Bronchial epithelial cell (primary cell): ENCODE data around the gene TRPM1. TPM values are rescaled to one million over a fixed set of nuclear protein-coding genes. Genes with fewer than 3 reads are reported as not detected.
A peak's percentile ranks its signal among the peaks of the same experiment; 100 is the strongest.

Experiments
- DNase-seq: peaks from one replicate; pipeline ENCODE4 v3.0.0-alpha.2; 2010; ENCODE audit warnings: low read depth
- FAIRE-seq: peaks from 2 replicates; lab custom pipeline; 2011; peaks lifted over from hg19 to GRCh38; lab: Jason Lieb, UNC
- H3K27me3 ChIP-seq: 2 replicates; pipeline ENCODE4 v1.5.1; 2011; ENCODE audit warnings: low read length; ENCODE audit not compliant: control insufficient read depth, insufficient read depth
- H3K36me3 ChIP-seq: 2 replicates; pipeline ENCODE4 v1.5.1; 2011; ENCODE audit warnings: low read length; ENCODE audit not compliant: control insufficient read depth, insufficient read depth
- H3K4me3 ChIP-seq: 2 replicates; pipeline ENCODE4 v1.5.1; 2011; ENCODE audit warnings: mild to moderate bottlenecking, low read depth, low read length, control low read depth
- CTCF ChIP-seq: IDR thresholded peaks from 2 replicates; pipeline ENCODE4 v1.5.1; 2011; ENCODE audit warnings: mild to moderate bottlenecking, moderate library complexity, low read length, control low read depth, inconsistent platforms; ENCODE audit not compliant: insufficient read depth, severe bottlenecking
- total RNA-seq: library from RNA; depleted of rRNA; stranded (reverse); fragments of >200 nt; gene quantifications from 2 replicates; pipeline ENCODE4 v1.2.1, GENCODE V29; 2014

TRPM1 gene
- total RNA-seq, 1 donor from 2014 or later, result under 0.01 TPM

DNA sequence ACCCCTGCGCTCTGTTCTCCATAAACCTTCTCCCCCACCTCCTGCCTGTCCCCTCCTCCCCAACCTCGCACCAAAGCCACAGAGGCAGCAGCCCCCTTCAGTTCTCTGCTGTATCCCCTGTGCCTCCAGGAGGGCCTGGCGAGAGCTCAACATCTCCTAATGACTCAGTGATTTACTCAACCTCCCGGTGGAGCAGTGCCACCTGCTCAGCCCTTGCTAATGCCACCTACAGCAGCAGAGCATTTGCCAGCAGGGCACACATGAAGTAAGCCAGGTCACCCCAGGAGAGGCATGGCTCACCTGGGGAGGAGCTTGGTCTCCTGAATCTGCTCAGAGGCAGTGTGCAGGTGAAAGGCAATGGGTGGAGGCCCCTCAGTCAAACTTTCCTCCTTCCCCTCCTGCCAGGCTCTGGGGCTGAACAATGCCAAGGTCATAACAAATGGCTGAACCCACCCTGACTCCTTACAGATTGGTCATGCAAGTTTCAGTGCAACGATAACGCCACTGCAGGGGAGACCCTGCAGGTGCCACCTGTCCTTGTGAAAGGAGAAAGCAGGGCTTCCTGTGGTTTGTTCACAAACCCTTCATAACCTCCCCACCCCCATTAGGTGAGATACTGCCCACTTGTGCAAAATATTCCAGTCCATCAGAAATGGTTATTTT is 19.8 kb downstream of the TRPM1 start:
- no peak overlapping the region for H3K4me3 ChIP-seq
- FAIRE-seq (peak; percentile 70), DNase-seq (peak; percentile 35)
- TF ChIP-seq CTCF, result no peak
- peaks cover 6% of the 10 kb centered on the region for H3K27me3 ChIP-seq
- H3K36me3 ChIP-seq, result no peaks in the 10 kb centered on the region

DNA sequence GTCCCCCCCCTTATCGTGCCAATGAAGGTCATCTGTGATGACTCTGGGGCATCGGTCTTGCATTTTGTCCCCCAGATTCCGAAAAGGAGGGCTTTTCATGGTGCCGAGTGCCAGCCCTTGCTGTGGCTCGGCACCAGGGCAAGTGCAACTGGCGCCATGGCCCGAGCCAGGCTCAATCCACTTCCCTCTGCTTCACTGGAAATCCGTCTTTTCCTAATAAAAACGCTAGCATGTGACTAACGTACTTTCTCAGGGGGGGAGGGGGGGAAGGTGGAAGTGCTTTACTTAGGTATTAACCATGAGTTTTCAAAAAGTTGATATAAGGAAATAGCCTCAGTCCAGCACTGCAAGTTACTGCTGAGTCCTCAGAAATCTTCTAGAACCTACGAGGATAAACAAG is 20.5 kb downstream of the TRPM1 start:
- no peak for FAIRE-seq
- H3K36me3 ChIP-seq, result no peaks in the 10 kb centered on the region
- peaks cover 6% of the 10 kb centered on the region for H3K27me3 ChIP-seq
- no peak for TF ChIP-seq CTCF
- no peak overlapping the region for H3K4me3 ChIP-seq
- no peak for DNase-seq

GRCh38 chr15:31080591-31081014 is 20.9 kb downstream of the TRPM1 start:
- Histone ChIP-seq H3K36me3 (no peaks in the 10 kb centered on the region), H3K4me3 (no peak overlapping the region), H3K27me3 (peaks cover 6% of the 10 kb centered on the region)
- DNase-seq, result no peak
- FAIRE-seq, result no peak
- TF ChIP-seq CTCF, result no peak

DNA sequence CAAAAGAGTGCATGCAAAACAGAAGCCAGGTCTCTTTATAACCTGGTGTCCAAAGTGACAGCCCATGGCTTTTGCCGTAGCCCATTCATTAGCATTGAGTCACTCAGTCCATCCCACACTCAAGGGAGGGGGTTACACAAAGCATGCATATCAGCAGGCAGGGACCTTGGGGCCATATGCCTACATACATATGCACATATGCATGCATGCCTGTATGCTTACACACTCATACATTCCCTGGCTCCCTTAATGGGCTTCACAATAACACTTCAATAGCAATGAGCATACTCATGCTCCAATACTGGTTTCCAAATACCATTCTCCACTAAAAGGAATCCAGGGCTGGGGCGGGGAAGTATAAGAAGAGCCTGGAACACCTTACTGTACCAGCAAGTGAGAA is 22.0 kb downstream of the TRPM1 start:
- TF ChIP-seq CTCF, result no peak
- Histone ChIP-seq H3K27me3 (peaks cover 8% of the 10 kb centered on the region), H3K4me3 (no peak overlapping the region), H3K36me3 (no peaks in the 10 kb centered on the region)
- DNase-seq (peak; percentile 36), FAIRE-seq (no peak)

- Histone ChIP-seq H3K36me3 (no peaks in the 10 kb centered on the region), H3K27me3 (peaks cover 6% of the 10 kb centered on the region), H3K4me3 (no peak overlapping the region)
- no peak for TF ChIP-seq CTCF
- DNase-seq (no peak), FAIRE-seq (no peak)
Observed at GRCh38 chr15:31078471-31078870, 23.1 kb downstream of the TRPM1 start.

DNA sequence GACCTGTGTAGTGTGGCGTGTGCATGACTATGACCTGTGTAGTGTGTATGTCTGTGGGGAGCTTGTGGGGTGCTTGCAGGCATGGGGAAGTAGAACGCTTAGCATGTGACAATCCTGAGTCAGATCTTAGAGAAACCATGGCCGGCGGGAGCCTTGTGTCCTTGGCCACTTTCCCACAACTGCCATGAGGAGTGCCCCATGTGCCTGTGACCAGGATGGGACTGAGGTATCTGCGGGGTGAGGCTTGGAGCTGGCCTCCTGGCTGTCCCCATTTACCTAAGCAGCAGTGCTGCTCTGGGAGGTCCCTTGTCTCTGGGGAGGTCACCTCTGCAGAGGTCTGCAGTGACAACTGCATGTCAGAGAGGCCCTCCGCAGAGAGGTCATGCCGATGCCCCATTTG is 23.6 kb downstream of the TRPM1 start:
- TF ChIP-seq CTCF, result no peak
- no peak for DNase-seq
- FAIRE-seq, result no peak
- H3K4me3 ChIP-seq, result no peak overlapping the region
- H3K36me3 ChIP-seq, result no peaks in the 10 kb centered on the region
- peaks cover 6% of the 10 kb centered on the region for H3K27me3 ChIP-seq
